Esophagus muscularis mucosa (tissue), 3 donors: ENCODE data around the gene AP5S1.

Source experiments
- CTCF ChIP-seq, 3 experiments: fragments of 200-600 bp in 2 of 3; fragments of 450-650 bp in 1 of 3; sonication (generic) in 2 of 3; IDR thresholded peaks; one replicate each; pipeline ENCODE4 v1.5.1; 2017 to 2019; ENCODE audit warnings: antibody characterized with exemption in 3 of 3, mild to moderate bottlenecking in 2 of 3, moderate library complexity in 1 of 3
- POLR2A ChIP-seq: fragments of 450-650 bp; IDR thresholded peaks from one replicate; pipeline ENCODE4 v1.6.1; 2017; ENCODE audit warnings: antibody characterized with exemption, moderate library complexity, mild to moderate bottlenecking, low read depth

GRCh38 chr20:3828798-3829197 is 8.5 kb downstream of the AP5S1 start:
- TF ChIP-seq CTCF (IDR thresholded peaks at IDR 0.05), result no peak
- TF ChIP-seq POLR2A, result no peak
